ENCODE data around the gene CDV3.

Gene CDV3

DNA sequence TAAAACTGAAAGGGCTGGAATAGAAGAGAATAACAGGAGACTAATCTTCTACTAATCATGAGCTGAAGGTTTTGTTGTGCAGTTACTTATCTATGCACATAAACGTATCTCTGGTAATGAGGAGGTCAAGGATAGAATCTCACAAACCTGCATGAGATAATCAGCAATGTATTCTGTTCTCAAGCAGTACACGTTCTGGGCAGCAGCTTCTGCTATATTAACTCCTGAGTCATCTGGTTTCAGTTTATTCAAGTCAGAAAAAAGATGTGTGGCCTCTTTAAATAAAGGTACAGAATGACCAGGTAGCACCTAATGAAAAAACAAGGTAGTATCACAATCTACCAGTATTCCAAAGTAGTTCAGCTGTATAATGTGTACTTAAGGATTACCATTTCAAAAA, 34.9 kb downstream of the CDV3 start:
- Histone ChIP-seq H2AFZ (ENCODE audit: low read depth) (no peak overlapping the region), H3K4me2 (no peak overlapping the region), H4K20me1 (ENCODE audit: insufficient read depth) (no peaks in the 10 kb centered on the region), H3K36me3 (ENCODE audit: insufficient read depth) (peaks cover 11% of the 10 kb centered on the region; the same call in 1 of the 2 replicates), H3K9ac (no peak overlapping the region), H3K27me3 (ENCODE audit: insufficient read depth, low read depth) (no peaks in the 10 kb centered on the region), H3K27ac (no peak overlapping the region), H3K4me3 (IDR thresholded peaks at IDR 0.05; ENCODE audit: insufficient read depth, low read depth, low read length) (no peak overlapping the region), H3K79me2 (ENCODE audit: insufficient read depth, low read depth) (no peaks in the 10 kb centered on the region), H3K4me1 (ENCODE audit: low read depth, poor library complexity, severe bottlenecking) (no peaks in the 10 kb centered on the region)
- TF ChIP-seq, protein P1, sequence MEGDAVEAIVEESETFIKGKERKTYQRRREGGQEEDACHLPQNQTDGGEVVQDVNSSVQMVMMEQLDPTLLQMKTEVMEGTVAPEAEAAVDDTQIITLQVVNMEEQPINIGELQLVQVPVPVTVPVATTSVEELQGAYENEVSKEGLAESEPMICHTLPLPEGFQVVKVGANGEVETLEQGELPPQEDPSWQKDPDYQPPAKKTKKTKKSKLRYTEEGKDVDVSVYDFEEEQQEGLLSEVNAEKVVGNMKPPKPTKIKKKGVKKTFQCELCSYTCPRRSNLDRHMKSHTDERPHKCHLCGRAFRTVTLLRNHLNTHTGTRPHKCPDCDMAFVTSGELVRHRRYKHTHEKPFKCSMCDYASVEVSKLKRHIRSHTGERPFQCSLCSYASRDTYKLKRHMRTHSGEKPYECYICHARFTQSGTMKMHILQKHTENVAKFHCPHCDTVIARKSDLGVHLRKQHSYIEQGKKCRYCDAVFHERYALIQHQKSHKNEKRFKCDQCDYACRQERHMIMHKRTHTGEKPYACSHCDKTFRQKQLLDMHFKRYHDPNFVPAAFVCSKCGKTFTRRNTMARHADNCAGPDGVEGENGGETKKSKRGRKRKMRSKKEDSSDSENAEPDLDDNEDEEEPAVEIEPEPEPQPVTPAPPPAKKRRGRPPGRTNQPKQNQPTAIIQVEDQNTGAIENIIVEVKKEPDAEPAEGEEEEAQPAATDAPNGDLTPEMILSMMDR (conservative IDR thresholded peaks at IDR 0.05; ENCODE audit: low read depth, low read length) = no peak

DNA sequence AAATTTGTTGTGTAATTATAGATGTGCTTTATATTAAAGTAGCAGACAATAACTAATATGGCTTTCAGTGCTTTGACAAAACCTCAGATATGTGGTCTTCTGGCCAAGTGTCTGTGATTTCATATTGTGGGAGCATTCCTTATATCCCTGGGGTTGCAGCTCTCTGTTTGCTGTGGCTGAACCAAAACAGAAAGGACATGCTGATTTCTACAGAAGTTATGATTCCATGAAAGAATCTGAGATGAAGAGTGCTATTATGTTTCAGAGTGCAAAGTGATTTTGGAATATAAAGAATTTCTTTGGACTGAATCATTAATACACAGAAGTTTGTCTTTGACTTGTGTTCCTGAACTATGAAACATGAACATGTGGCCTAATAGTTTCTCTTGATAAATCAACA, 36.5 kb downstream of the CDV3 start:
- H3K79me2 ChIP-seq (ENCODE audit: insufficient read depth, low read depth) = no peaks in the 10 kb centered on the region
- TF ChIP-seq, protein P1 (conservative IDR thresholded peaks at IDR 0.05; ENCODE audit: low read depth, low read length) = no peak
- H3K4me2 ChIP-seq = no peak overlapping the region
- no peak overlapping the region for H2AFZ ChIP-seq (ENCODE audit: low read depth)
- no peaks in the 10 kb centered on the region for H3K4me1 ChIP-seq (ENCODE audit: low read depth, poor library complexity, severe bottlenecking)
- H3K36me3 ChIP-seq (ENCODE audit: insufficient read depth) = peaks cover 5% of the 10 kb centered on the region; the same call in 1 of the 2 replicates
- H3K4me3 ChIP-seq (IDR thresholded peaks at IDR 0.05; ENCODE audit: insufficient read depth, low read depth, low read length) = no peak overlapping the region
- no peaks in the 10 kb centered on the region for H3K27me3 ChIP-seq (ENCODE audit: insufficient read depth, low read depth)
- H3K9ac ChIP-seq = no peak overlapping the region
- no peaks in the 10 kb centered on the region for H4K20me1 ChIP-seq (ENCODE audit: insufficient read depth)
- H3K27ac ChIP-seq = no peak overlapping the region

DNA sequence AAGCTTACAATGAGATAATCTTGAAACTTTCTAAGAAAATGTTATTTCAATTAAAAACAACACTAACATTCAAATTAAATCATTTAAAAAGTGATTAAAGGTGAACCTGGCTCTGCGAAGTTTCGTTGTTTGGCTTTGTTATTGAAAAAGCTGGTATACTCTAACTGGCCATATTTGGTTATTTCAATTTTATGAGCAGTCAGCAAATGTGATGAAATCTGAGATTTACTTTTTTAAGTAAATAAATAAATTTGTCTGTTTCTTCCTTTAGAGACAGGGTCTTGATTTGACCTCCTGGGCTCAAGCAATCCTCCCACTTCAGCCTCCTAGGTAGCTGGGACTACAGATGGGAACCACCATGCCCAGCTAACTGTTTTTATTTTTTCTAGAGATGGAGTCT, 38.0 kb downstream of the CDV3 start:
- H3K4me1 ChIP-seq (ENCODE audit: low read depth, poor library complexity, severe bottlenecking) = no peaks in the 10 kb centered on the region
- TF ChIP-seq, protein P1 (conservative IDR thresholded peaks at IDR 0.05; ENCODE audit: low read depth, low read length) = no peak
- no peak overlapping the region for H3K4me2 ChIP-seq
- no peak overlapping the region for H3K9ac ChIP-seq
- H3K36me3 ChIP-seq (ENCODE audit: insufficient read depth) = peaks cover 7% of the 10 kb centered on the region; the same call in 1 of the 2 replicates
- no peak overlapping the region for H2AFZ ChIP-seq (ENCODE audit: low read depth)
- H3K27me3 ChIP-seq (ENCODE audit: insufficient read depth, low read depth) = no peaks in the 10 kb centered on the region
- H3K79me2 ChIP-seq (ENCODE audit: insufficient read depth, low read depth) = no peaks in the 10 kb centered on the region
- H3K27ac ChIP-seq = no peak overlapping the region
- H3K4me3 ChIP-seq (IDR thresholded peaks at IDR 0.05; ENCODE audit: insufficient read depth, low read depth, low read length) = no peak overlapping the region
- no peaks in the 10 kb centered on the region for H4K20me1 ChIP-seq (ENCODE audit: insufficient read depth)

DNA sequence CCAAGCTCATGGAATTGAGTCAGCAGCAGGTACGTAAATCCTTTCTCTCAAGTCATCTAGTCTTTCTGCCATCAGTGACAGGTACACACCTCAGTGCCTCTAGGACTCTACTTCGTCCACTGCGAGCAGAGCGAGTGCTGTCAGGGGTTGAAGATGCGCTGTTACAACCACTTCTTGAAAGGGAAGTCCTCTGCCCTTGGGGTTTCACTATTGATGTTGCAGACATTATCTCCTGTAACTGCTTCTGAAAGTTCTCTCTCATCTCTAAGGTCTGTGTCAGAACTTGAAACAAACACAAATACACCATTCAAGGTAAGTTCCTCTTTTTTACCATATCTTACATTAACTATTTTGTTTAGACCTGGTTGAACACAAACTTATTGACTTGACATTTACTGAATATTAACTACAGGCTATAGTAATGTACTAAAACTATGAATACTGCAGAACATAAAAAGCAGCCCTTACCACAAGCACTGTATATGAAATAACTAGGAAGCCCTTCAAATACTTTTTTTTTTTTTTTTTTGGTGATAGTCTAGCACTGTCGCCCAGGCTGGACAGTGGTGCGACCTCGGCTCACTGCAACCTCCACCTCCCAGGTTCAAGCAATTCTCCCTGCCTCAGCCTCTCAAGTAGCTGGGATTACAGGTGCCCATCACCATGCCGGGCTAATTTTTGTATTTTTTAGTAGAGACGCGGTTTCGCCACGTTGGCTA, 46.7 kb downstream of the CDV3 start:
- Histone ChIP-seq H3K4me2 (no peak overlapping the region), H2AFZ (ENCODE audit: low read depth) (no peak overlapping the region), H3K27ac (no peak overlapping the region), H3K4me3 (IDR thresholded peaks at IDR 0.05; ENCODE audit: insufficient read depth, low read depth, low read length) (no peak overlapping the region), H4K20me1 (ENCODE audit: insufficient read depth) (no peaks in the 10 kb centered on the region), H3K9ac (no peak overlapping the region), H3K79me2 (ENCODE audit: insufficient read depth, low read depth) (no peaks in the 10 kb centered on the region), H3K36me3 (ENCODE audit: insufficient read depth) (peaks cover 8% of the 10 kb centered on the region; the same call in 1 of the 2 replicates), H3K4me1 (ENCODE audit: low read depth, poor library complexity, severe bottlenecking) (no peaks in the 10 kb centered on the region), H3K27me3 (ENCODE audit: insufficient read depth, low read depth) (no peaks in the 10 kb centered on the region)
- TF ChIP-seq, protein P1 (conservative IDR thresholded peaks at IDR 0.05; ENCODE audit: low read depth, low read length) = no peak
